Natural killer cell (primary cell): Measurements from ENCODE around the gene AHNAK2. TPM values are rescaled to one million over a fixed set of nuclear protein-coding genes. Genes with fewer than 3 reads are reported as not detected.
A peak's percentile ranks its signal among the peaks of the same experiment; 100 is the strongest.

ENCODE experiments used
- ATAC-seq, 3 donors: fragments of 150-1000 bp in 2 of 3; fragments of 200-7000 bp in 1 of 3; cut with Tn5 transposase; 1 replicate in 1 of 3; 2 replicates in 2 of 3; pipeline ENCODE4 v1.10.0; 2021; ENCODE audit warnings: mild to moderate bottlenecking in 2 of 3, moderate library complexity in 2 of 3
- DNase-seq, 2 donors: peaks; one replicate each; pipeline versions ENCODE4 v3.0.0 to v3.0.0-alpha.2; 2013 to 2021; ENCODE audit warnings: mixed read lengths in 1 of 2
- H3K27ac ChIP-seq: one replicate; pipeline ENCODE4 v1.5.1; 2013; ENCODE audit warnings: mild to moderate bottlenecking, low read length
- H3K27me3 ChIP-seq: one replicate; pipeline ENCODE4 v1.6.1; 2013; ENCODE audit warnings: low read length; ENCODE audit not compliant: control insufficient read depth, insufficient read depth
- H3K36me3 ChIP-seq: one replicate; pipeline ENCODE4 v1.6.1; 2013; ENCODE audit warnings: low read length; ENCODE audit not compliant: control insufficient read depth, insufficient read depth
- H3K4me1 ChIP-seq: one replicate; pipeline ENCODE4 v1.6.1; 2013; ENCODE audit warnings: low read length; ENCODE audit not compliant: control insufficient read depth, insufficient read depth
- H3K4me3 ChIP-seq: one replicate; pipeline ENCODE4 v1.5.1; 2013; ENCODE audit warnings: low read length
- H3K9me3 ChIP-seq: one replicate; pipeline ENCODE4 v1.6.1; 2013; ENCODE audit warnings: low read length; ENCODE audit not compliant: control insufficient read depth, insufficient read depth
- H3K27ac Mint-ChIP-seq, 2 donors: one replicate each; pipeline ENCODE4 v1.8.0; 2022; ENCODE audit warnings: mild to moderate bottlenecking in 2 of 2, mixed read lengths in 2 of 2, moderate library complexity in 1 of 2
- H3K27me3 Mint-ChIP-seq, 2 donors: one replicate each; pipeline ENCODE4 v1.8.0; 2022; ENCODE audit warnings: low read depth in 2 of 2, mixed read lengths in 2 of 2
- H3K36me3 Mint-ChIP-seq: one replicate; pipeline ENCODE4 v1.8.0; 2022; ENCODE audit warnings: mixed read lengths
- H3K4me1 Mint-ChIP-seq, 2 donors: one replicate each; pipeline ENCODE4 v1.8.0; 2022; ENCODE audit warnings: mixed read lengths in 2 of 2
- H3K4me3 Mint-ChIP-seq: one replicate; pipeline ENCODE4 v1.8.0; 2022; ENCODE audit warnings: mild to moderate bottlenecking, moderate library complexity, mixed read lengths
- H3K9me3 Mint-ChIP-seq, 2 donors: one replicate each; pipeline ENCODE4 v1.8.0; 2022; ENCODE audit warnings: mixed read lengths in 2 of 2
- WGBS: methylation state at CpG from one replicate; pipeline ENCODE4 v1.1.7; 2013; ENCODE audit warnings: missing lambda C conversion rate; ENCODE audit not compliant: insufficient coverage; 5-methylcytosine and 5-hydroxymethylcytosine counted together
- intact Hi-C: fragments of 100-400 bp; cut with micrococcal nuclease; formaldehyde crosslinking; loops from one replicate; pipeline ENCODE4 v1.14.2; 2022
- total RNA-seq, 4 donors: library from RNA; stranded (reverse); fragments of 120-200 nt in 1 of 4; gene quantifications; one replicate each; pipeline versions ENCODE4 v1.2.3 to v1.2.4, GENCODE V29; 2013 to 2022
- TF ChIP-seq, protein P1 (sequence below): fragments of 200-600 bp; IDR thresholded peaks from one replicate; pipeline ENCODE4 v1.8.0; 2022; ENCODE audit warnings: antibody characterized with exemption

AHNAK2 gene
- total RNA-seq, 3 donors from 2014 or later (not counting 1 experiment from before 2014, with no cell fraction given): 0.05 TPM; not detected in 2

DNA sequence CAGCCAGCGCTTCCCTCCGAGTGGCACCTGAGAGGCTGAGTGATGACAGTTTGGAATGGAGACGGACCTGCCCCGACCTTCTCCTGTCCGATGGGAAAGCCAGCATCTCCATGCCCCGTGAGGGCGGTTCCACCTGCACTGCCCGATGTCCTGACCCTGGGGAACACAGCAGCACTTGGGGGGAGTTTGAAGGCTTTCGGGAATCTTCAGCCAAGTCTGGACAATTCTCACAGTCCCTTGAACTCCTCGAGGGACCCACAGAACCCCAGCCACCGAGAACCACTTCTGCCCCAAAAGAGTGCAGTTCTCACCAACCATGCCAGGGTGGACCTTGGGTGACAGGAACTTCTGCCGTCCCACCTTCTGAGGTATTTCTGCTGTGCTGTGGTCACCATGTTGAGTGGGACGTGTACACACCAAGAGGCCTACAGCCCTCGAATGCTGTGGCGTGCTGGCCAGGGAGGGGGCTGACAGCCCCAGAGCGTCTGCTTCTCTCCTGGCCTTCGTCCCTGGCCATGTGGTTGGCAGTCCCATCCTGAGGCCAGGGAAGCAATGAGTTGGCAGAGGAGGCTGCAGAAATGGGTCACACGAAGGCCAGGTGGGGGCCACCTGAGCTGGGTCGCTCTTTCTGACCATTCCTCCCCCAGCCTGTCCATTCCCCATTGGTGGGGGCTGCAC lies 8.5 kb upstream of the AHNAK2 start:
- no peaks in the 10 kb centered on the region for H3K27me3 Mint-ChIP-seq
- Histone ChIP-seq H3K27ac (no peak overlapping the region), H3K9me3 (no peaks in the 10 kb centered on the region), H3K27me3 (no peaks in the 10 kb centered on the region), H3K36me3 (no peaks in the 10 kb centered on the region), H3K4me3 (no peak overlapping the region), H3K4me1 (peaks cover 13% of the 10 kb centered on the region)
- H3K4me3 Mint-ChIP-seq: peak overlapping the region; percentile 81
- DNase-seq (no peak), ATAC-seq (no peak)
- 77% methylated on average over 19 of the region's 19 CpGs for WGBS
- peak overlapping the region; percentile 63 to 72 for H3K27ac Mint-ChIP-seq
- TF ChIP-seq, protein P1, sequence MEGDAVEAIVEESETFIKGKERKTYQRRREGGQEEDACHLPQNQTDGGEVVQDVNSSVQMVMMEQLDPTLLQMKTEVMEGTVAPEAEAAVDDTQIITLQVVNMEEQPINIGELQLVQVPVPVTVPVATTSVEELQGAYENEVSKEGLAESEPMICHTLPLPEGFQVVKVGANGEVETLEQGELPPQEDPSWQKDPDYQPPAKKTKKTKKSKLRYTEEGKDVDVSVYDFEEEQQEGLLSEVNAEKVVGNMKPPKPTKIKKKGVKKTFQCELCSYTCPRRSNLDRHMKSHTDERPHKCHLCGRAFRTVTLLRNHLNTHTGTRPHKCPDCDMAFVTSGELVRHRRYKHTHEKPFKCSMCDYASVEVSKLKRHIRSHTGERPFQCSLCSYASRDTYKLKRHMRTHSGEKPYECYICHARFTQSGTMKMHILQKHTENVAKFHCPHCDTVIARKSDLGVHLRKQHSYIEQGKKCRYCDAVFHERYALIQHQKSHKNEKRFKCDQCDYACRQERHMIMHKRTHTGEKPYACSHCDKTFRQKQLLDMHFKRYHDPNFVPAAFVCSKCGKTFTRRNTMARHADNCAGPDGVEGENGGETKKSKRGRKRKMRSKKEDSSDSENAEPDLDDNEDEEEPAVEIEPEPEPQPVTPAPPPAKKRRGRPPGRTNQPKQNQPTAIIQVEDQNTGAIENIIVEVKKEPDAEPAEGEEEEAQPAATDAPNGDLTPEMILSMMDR: no peak
- intact Hi-C loops: no loop called here
- H3K36me3 Mint-ChIP-seq: no peaks in the 10 kb centered on the region
- no peaks in the 10 kb centered on the region for H3K9me3 Mint-ChIP-seq
- H3K4me1 Mint-ChIP-seq: peaks cover 0 to 9% of the 10 kb centered on the region in 2 donors

DNA sequence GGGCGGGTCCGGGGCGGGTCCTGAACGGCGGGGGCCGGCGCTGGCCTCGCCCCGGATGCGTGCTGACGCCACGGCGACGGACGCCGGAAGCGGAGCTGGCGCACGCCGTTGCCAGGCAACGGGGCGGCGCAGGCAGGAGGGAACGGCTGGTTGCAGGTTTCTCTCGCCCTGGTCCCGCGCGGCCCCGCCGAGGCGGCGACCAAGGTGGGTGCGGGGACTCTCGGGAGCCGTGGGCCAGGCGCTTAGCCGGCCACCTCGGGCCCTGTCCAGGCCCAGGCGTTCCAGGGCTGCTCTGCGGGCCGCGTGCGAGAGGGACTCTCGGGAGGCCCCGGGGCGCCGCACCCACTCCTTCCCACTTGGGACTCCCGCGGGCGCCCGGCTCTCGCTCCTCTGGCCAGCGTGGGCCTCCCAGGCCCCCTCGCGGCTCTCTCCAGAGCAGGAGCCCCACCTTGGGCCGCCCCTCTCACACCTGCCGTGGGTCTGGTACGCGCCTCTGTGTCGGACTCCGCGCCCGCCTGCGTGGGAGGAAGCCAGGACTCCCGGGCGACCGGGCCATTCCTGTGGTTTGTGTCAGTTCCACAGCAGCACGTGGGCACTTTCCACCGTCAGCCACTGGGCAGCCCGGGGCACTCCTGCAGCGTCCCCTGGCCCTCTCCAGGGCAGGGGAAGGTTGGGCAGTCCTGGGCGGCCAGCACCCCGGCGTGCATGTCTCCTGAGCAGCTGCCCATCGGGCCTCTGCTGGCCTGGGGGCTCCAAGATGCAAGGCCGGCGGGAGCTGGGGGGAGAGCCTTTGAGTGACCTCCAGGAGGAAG lies 7.7 kb upstream of the AHNAK2 start, which contains the start of gene CLBA1:
Gene CLBA1 (plus strand): TSS at position 114 of the 812 bp plus-strand sequence. CDS start 644 bp downstream, at position 758.
- ATAC-seq: peak; percentile 94 to 96 (median 95)
- H3K27ac ChIP-seq: peak within 1 kb of the TSS; percentile 49
- intact Hi-C loops: loop anchor here (1.0 kb wide), 1 partner anchor 35 kb away; the partner anchor contains the start of gene CDCA4
- TF ChIP-seq, protein P1: no peak
- Mint-ChIP-seq H3K4me3 (peak within 1 kb of the TSS; percentile 81), H3K27ac (peak within 1 kb of the TSS; percentile 72 to 84), H3K9me3 (no peaks in the 10 kb centered on the region), H3K36me3 (no peaks in the 10 kb centered on the region), H3K27me3 (no peaks in the 10 kb centered on the region), H3K4me1 (peaks cover 0 to 9% of the 10 kb centered on the region in 2 donors)
- H3K9me3 ChIP-seq: no peaks in the 10 kb centered on the region
- peak within 1 kb of the TSS; percentile 43 for H3K4me3 ChIP-seq
- WGBS: 3% methylated on average over 77 of the region's 77 CpGs
- H3K27me3 ChIP-seq: no peaks in the 10 kb centered on the region
- peak; percentile 83 to 97 for DNase-seq
- no peaks in the 10 kb centered on the region for H3K36me3 ChIP-seq
- peaks cover 13% of the 10 kb centered on the region for H3K4me1 ChIP-seq

DNA sequence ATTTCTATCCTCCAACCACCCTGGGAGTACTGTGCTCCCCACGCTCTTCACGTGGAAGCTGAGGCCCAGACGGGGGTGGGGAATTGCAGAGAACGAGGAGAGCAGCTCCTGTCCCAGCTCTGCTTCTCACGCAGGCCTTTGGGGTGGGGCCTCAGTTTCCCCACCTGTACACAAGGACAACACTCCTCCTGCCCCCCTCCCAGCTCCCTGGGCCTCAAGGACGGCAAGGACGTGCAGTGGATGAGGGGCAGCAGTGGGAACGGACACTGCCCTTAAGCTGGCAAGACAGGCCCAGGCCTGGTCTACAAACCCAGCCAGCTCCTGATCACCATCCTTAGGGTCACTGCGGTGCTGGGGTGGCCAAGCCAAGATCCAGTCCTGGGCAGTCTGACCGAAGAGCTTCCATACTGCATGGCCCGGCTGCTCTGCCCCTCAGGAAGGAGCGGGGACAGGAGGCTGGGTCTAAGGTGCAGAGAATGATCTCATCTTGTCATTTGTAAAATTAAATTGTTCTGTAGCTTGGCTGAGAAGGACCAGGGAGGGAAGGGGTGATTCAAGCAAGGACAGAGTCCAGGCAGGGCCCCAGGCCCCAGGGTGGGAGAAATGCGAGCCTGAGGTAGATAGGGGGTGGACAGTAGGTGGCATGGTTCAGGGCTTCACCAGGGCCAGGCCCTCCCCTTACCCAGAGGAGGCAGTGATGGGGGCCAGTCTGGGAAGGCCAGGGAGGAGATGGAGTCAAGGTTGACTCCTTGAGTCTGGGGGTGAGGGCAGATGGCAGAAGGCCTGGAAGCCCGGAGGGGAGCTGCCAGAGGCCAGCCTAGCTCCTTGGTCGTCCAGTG lies 6.1 kb upstream of the AHNAK2 start:
- Histone ChIP-seq H3K4me1 (peaks cover 13% of the 10 kb centered on the region), H3K4me3 (no peak overlapping the region), H3K27ac (no peak overlapping the region), H3K36me3 (no peaks in the 10 kb centered on the region), H3K9me3 (no peaks in the 10 kb centered on the region), H3K27me3 (no peaks in the 10 kb centered on the region)
- no peaks in the 10 kb centered on the region for H3K36me3 Mint-ChIP-seq
- peaks cover 0 to 9% of the 10 kb centered on the region in 2 donors for H3K4me1 Mint-ChIP-seq
- intact Hi-C loops: no loop called here
- peak overlapping the region; percentile 76 for H3K4me3 Mint-ChIP-seq
- 92% methylated on average over 15 of the region's 15 CpGs for WGBS
- no peaks in the 10 kb centered on the region for H3K9me3 Mint-ChIP-seq
- DNase-seq (no peak), ATAC-seq (no peak)
- TF ChIP-seq, protein P1: no peak
- peak overlapping the region; percentile 61 to 84 for H3K27ac Mint-ChIP-seq
- H3K27me3 Mint-ChIP-seq: peaks cover 0 to 6% of the 10 kb centered on the region in 2 donors
